Hepatocyte (in vitro differentiated cells): ENCODE data around the gene NDUFB8.

ENCODE experiments used
- CTCF ChIP-seq: fragments of 200-600 bp; sonication (generic); IDR thresholded peaks from 2 replicates; pipeline ENCODE4 v1.5.1; 2016; ENCODE audit warnings: antibody characterized with exemption, mild to moderate bottlenecking; ENCODE audit not compliant: poor library complexity
- EZH2 ChIP-seq: fragments of 200-600 bp; sonication (generic); IDR thresholded peaks from 2 replicates; pipeline ENCODE4 v1.6.1; 2016; ENCODE audit warnings: antibody characterized with exemption, mild to moderate bottlenecking, borderline replicate concordance
- EZH2phosphoT487 ChIP-seq: fragments of 200-600 bp; sonication (generic); IDR thresholded peaks from one replicate; pipeline ENCODE4 v1.6.1; 2018; ENCODE audit warnings: antibody characterized with exemption, mild to moderate bottlenecking, low read depth, moderate library complexity; ENCODE audit not compliant: unreplicated experiment, severe bottlenecking

DNA sequence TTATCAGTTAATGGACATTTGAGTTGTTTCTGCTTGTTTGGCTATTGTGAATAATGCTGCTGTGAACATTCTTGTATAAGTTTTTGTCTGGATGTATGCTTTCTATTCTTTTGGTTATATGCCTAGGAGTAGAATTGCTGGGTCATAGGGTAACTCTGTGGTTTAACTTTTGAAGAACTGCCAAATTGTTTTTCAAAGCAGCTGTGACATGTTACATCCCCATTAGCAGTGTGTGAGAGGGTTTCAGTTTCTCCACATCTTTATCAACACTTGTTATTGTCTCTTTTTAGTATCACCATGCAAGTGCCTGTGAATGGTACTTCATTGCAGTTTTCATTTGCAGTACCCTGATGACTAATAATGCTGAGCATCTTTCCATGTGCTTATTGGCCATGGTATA lies 2.1 kb upstream of the NDUFB8 start:
- no peak for TF ChIP-seq CTCF
- TF ChIP-seq EZH2phosphoT487: no peak
- TF ChIP-seq EZH2: no peak
